NCI-H345 treated with DMSO at 0.1 percent for 48 hours (cell line): ENCODE measurements around the gene IDH2.
"Not testable (repeated sequence)": the region's sequence is repeated elsewhere in the genome, so short reads cannot be mapped to it uniquely, and the experiment has no call there.

ENCODE experiments used
- DNase-seq: peaks from one replicate; lab custom pipeline; 2025; ENCODE audit not compliant: unreplicated experiment; lab: John Stamatoyannopoulos, UW

Gene IDH2

GRCh38 chr15:90101969-90102890, at the start of gene IDH2:
Gene IDH2 (minus strand): TSS chr15:90102468. CDS start chr15:90102390, 78 bp downstream.
- DNase-seq: peak; percentile 58

GRCh38 chr15:90150551-90150950, 48.3 kb upstream of the IDH2 start:
- not testable (repeated sequence) for DNase-seq

GRCh38 chr15:90149609-90150340, 47.5 kb upstream of the IDH2 start:
- no peak for DNase-seq

GRCh38 chr15:90146198-90146761, 44.0 kb upstream of the IDH2 start:
- not testable (repeated sequence) for DNase-seq

GRCh38 chr15:90145761-90146160, 43.5 kb upstream of the IDH2 start:
- no peak for DNase-seq

GRCh38 chr15:90145259-90145658, 43.0 kb upstream of the IDH2 start:
- DNase-seq: no peak

- no peak for DNase-seq
These were observed 40.9 kb upstream of the IDH2 start for GRCh38 chr15:90143166-90143655.

GRCh38 chr15:90142216-90143165, 40.2 kb upstream of the IDH2 start:
- DNase-seq: no peak

GRCh38 chr15:90141646-90142045, 39.4 kb upstream of the IDH2 start:
- DNase-seq: no peak

- DNase-seq: not testable (repeated sequence)
These were observed 37.3 kb upstream of the IDH2 start for GRCh38 chr15:90139549-90139948.

GRCh38 chr15:90138071-90138833, 36.0 kb upstream of the IDH2 start:
- DNase-seq: no peak

GRCh38 chr15:90132437-90132836, 30.2 kb upstream of the IDH2 start:
- DNase-seq: no peak

GRCh38 chr15:90131848-90132247, 29.6 kb upstream of the IDH2 start:
- DNase-seq: no peak

- DNase-seq: no peak
These were observed 28.0 kb upstream of the IDH2 start for GRCh38 chr15:90130291-90130690.

GRCh38 chr15:90126596-90127435, 24.5 kb upstream of the IDH2 start:
- DNase-seq: no peak

- DNase-seq: no peak
These were observed 23.8 kb upstream of the IDH2 start for GRCh38 chr15:90126022-90126421.

GRCh38 chr15:90124507-90124906, 22.2 kb upstream of the IDH2 start:
- no peak for DNase-seq

- no peak for DNase-seq
These were observed 18.8 kb upstream of the IDH2 start for GRCh38 chr15:90121086-90121485.

- DNase-seq: no peak
These were observed 17.1 kb upstream of the IDH2 start for GRCh38 chr15:90119367-90119766.
